ENCODE measurements around the gene THSD7B.

The THSD7B gene

GRCh38 chr2:136935119-136935518, 169.8 kb downstream of the THSD7B start:
- TF ChIP-seq CEBPB (IDR thresholded peaks at IDR 0.05) (no peak), FOXM1 (IDR thresholded peaks at IDR 0.05; ENCODE audit: borderline replicate concordance, low read depth) (no peak), CREB1 (IDR thresholded peaks at IDR 0.05; ENCODE audit: low read depth) (no peak), RAD21 (IDR thresholded peaks at IDR 0.05; ENCODE audit: low read depth) (no peak), NFIC (IDR thresholded peaks at IDR 0.05) (no peak), TEAD4 (IDR thresholded peaks at IDR 0.05) (no peak), MAX (IDR thresholded peaks at IDR 0.05) (no peak)
- TF ChIP-seq, protein P1, sequence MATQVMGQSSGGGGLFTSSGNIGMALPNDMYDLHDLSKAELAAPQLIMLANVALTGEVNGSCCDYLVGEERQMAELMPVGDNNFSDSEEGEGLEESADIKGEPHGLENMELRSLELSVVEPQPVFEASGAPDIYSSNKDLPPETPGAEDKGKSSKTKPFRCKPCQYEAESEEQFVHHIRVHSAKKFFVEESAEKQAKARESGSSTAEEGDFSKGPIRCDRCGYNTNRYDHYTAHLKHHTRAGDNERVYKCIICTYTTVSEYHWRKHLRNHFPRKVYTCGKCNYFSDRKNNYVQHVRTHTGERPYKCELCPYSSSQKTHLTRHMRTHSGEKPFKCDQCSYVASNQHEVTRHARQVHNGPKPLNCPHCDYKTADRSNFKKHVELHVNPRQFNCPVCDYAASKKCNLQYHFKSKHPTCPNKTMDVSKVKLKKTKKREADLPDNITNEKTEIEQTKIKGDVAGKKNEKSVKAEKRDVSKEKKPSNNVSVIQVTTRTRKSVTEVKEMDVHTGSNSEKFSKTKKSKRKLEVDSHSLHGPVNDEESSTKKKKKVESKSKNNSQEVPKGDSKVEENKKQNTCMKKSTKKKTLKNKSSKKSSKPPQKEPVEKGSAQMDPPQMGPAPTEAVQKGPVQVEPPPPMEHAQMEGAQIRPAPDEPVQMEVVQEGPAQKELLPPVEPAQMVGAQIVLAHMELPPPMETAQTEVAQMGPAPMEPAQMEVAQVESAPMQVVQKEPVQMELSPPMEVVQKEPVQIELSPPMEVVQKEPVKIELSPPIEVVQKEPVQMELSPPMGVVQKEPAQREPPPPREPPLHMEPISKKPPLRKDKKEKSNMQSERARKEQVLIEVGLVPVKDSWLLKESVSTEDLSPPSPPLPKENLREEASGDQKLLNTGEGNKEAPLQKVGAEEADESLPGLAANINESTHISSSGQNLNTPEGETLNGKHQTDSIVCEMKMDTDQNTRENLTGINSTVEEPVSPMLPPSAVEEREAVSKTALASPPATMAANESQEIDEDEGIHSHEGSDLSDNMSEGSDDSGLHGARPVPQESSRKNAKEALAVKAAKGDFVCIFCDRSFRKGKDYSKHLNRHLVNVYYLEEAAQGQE (IDR thresholded peaks at IDR 0.05; ENCODE audit: low read depth) = no peak

DNA sequence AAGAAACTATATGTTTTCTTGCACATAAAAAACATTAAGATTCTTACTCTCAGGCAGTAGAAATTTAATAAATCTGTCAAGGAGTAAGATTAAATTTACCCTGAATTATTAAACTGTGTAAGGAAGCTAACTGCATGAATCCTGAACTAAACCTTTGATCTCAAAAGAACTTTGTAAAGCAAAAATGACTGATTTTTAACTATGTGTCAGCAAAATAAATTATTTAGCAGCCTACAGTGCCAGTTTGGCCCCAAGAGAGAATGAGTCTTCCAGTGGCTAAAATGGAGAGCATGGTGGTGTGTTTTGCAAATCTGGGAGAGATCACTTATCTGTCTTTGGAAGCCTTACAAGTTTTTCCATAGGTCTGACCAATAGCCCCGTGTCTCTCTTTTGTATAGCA, 190.7 kb downstream of the THSD7B start:
- TF ChIP-seq EGR1 (IDR thresholded peaks at IDR 0.05) = no peak
- TF ChIP-seq MAX (IDR thresholded peaks at IDR 0.05) = no peak
- TF ChIP-seq USF1 (IDR thresholded peaks at IDR 0.05) = no peak
- TF ChIP-seq ZBTB7A (IDR thresholded peaks at IDR 0.05; ENCODE audit: low read depth) = no peak
- TF ChIP-seq, protein P1 (IDR thresholded peaks at IDR 0.05; ENCODE audit: low read depth) = no peak
- no peak for TF ChIP-seq RAD21 (IDR thresholded peaks at IDR 0.05; ENCODE audit: low read depth)
- no peak for TF ChIP-seq CREB1 (IDR thresholded peaks at IDR 0.05; ENCODE audit: low read depth)
- no peak for TF ChIP-seq TAF1 (IDR thresholded peaks at IDR 0.05; ENCODE audit: low read depth)
- no peak for TF ChIP-seq YY1 (IDR thresholded peaks at IDR 0.05; ENCODE audit: low read depth)
- TF ChIP-seq EP300 (IDR thresholded peaks at IDR 0.05; ENCODE audit: borderline replicate concordance) = no peak
- no peak for TF ChIP-seq FOXM1 (IDR thresholded peaks at IDR 0.05; ENCODE audit: borderline replicate concordance, low read depth)

DNA sequence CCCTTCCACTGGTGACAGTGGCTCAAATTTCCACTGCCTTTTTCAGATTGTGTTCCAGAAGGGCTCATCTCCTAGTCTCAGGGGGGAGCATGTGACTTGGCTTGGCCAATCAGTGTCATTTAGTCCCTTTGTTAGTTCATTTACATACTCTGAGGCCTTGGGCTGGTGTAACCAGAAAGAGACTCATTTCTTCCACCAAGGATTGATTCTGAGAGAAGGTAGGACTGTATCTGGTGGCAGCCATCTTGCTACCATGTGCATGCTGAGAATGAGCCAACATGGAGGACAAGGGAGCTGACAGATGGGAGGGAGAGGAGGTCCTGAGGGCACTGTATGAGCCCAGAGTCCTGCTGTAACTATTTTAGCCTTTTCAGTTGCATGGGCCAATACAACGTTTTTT, 191.7 kb downstream of the THSD7B start:
- no peak for TF ChIP-seq EGR1 (IDR thresholded peaks at IDR 0.05)

GRCh38 chr2:136962105-136962725, 196.9 kb downstream of the THSD7B start:
- TF ChIP-seq USF1 (IDR thresholded peaks at IDR 0.05) = no peak
- TF ChIP-seq RAD21 (IDR thresholded peaks at IDR 0.05; ENCODE audit: low read depth) = no peak
- no peak for TF ChIP-seq EP300 (IDR thresholded peaks at IDR 0.05; ENCODE audit: borderline replicate concordance)
- no peak for TF ChIP-seq NFIC (IDR thresholded peaks at IDR 0.05)
- TF ChIP-seq CREB1 (IDR thresholded peaks at IDR 0.05; ENCODE audit: low read depth) = no peak
- no peak for TF ChIP-seq YY1 (IDR thresholded peaks at IDR 0.05; ENCODE audit: low read depth)
- TF ChIP-seq, protein P1 (IDR thresholded peaks at IDR 0.05; ENCODE audit: low read depth) = no peak
- TF ChIP-seq ZBTB7A (IDR thresholded peaks at IDR 0.05; ENCODE audit: low read depth) = no peak
- TF ChIP-seq EGR1 (IDR thresholded peaks at IDR 0.05) = no peak
- no peak for TF ChIP-seq CEBPB (IDR thresholded peaks at IDR 0.05)
- TF ChIP-seq TAF1 (IDR thresholded peaks at IDR 0.05; ENCODE audit: low read depth) = no peak
- no peak for TF ChIP-seq FOXM1 (IDR thresholded peaks at IDR 0.05; ENCODE audit: borderline replicate concordance, low read depth)
- no peak for TF ChIP-seq MAX (IDR thresholded peaks at IDR 0.05)
- TF ChIP-seq TEAD4 (IDR thresholded peaks at IDR 0.05) = no peak
- no peak for TF ChIP-seq TCF12 (IDR thresholded peaks at IDR 0.05; ENCODE audit: low read depth)
